GM21367 (cell line): ENCODE data around the gene MXRA8.
"Not testable (repeated sequence)": the region's sequence is repeated elsewhere in the genome, so short reads cannot be mapped to it uniquely, and the experiment has no call there.

ENCODE experiments used
- ATAC-seq: cut with Tn5 transposase; IDR thresholded peaks from one replicate; pipeline ENCODE4 v1.9.1; 2021; ENCODE audit not compliant: unreplicated experiment

MXRA8 gene, protein sequence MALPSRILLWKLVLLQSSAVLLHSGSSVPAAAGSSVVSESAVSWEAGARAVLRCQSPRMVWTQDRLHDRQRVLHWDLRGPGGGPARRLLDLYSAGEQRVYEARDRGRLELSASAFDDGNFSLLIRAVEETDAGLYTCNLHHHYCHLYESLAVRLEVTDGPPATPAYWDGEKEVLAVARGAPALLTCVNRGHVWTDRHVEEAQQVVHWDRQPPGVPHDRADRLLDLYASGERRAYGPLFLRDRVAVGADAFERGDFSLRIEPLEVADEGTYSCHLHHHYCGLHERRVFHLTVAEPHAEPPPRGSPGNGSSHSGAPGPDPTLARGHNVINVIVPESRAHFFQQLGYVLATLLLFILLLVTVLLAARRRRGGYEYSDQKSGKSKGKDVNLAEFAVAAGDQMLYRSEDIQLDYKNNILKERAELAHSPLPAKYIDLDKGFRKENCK

DNA sequence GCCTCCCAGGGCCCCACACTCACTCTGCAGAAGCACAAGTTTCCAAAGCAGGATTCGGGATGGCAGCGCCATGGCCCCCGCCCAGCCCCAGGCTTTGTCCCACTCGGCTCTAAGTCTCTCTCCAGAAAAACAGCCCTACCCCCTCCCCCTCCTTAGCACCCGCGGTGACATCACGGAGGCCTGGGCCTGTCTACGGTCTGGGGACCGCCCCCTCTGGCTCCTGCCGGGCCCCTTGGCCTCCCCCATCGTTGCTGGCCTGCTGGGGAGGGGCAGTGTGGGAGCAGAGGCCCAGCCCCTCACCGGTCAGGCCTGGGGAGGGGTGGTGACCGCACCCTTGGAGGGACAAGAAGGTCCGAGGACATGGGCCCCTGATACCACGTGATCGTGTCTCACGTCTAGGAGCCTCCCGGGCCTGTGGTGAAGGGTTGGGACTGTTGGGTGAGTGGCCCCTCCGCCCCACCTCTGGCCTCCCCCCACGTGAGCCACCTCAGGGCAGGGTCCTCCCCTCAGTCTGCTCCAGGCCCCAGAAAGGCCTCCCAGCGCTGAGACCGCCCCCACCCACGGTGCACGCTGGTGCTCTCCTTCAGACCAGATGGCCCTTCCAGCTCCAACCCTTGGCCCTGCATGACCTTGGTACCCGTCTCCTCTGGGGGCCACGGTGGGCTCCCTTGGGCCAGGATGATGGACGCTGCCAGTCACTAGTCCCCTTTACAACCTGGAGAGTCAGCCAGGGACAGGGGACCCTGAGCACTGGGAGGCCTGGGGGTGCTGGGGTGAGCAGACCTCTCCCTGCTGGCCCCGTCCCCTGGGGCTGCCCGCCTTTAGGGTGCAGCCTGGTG, at the start of gene MXRA8:
Gene MXRA8 (minus strand): TSS at position 123 of the 839 bp plus-strand sequence. CDS start 51 bp downstream, at position 72.
- ATAC-seq: no peak

DNA sequence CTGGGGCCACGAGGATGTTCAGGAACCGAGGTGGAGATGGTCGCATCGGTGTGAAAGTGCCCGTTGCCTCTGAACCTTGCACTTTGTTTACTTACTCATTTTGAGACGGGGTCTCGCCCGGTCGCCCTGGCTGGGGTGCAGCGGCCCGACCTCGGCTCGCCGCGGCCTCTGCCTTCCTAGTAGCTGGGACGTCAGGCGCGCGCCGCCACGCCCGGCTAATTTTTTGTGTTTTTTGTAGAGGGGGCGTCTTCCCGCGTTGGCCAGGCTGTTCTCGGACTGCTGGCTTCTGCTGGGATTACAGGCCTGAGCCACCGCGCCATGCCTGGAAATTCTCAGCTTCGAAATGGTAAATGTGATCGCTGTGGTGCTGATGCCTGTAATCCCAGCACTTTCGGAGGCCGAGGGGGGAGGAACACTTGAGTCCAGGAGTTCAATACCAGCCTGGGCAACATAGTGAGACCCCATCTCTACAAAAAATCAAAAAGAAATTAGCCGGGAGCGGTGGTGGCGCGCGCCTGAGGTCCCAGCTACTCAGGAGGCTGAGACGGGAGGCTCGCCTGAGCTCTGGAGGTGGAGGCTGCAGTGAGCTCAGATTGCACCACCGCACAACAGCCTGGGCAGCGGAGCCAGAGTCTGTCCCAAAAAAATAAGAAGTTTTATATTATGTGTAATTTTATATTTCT, 49.4 kb upstream of the MXRA8 start:
- ATAC-seq: peak; percentile 5

DNA sequence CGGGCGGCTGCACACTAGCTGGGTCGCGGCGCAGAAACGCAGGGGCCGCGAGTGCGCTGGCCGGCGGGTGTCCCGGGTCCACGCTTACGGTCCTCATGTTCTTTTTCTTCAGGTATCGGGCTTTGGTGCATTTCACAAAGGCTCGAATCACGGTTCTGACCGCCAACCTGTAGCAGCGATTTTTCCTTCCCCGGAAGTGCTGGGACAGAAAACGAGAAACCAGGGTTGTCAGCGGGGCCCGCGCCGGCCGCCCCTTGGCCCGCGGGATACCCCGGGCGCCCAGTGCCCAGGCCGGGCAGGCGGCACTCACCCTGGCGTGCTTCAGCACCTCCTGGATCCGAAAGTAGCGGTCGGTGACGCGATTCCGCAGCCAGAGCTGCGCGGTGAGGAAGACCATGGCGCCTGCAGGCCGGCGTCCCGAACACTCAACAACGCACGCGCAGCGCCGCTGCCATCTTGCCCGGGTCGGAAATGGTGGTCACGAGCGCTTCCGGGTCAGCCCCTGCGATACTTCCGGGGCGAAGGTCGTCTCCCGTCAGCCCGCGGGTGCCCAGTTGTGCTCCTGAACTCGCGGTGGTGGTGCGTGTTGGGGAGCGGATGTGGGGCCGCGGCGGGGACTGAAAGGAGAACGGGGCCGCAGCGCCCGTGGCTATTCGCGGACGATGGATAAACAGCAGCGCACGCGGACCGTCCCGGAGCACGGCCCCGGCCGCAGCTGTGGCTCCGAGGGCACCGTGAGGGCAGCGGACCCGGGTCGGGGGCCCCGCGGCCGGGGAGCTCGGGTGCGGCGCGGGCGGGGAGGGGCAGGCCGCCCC, 48.7 kb upstream of the MXRA8 start, which contains the start of gene MRPL20:
Gene MRPL20 (minus strand): TSS at position 473 of the 815 bp plus-strand sequence. CDS start 76 bp downstream, at position 397.
- ATAC-seq: peak; percentile 82

DNA sequence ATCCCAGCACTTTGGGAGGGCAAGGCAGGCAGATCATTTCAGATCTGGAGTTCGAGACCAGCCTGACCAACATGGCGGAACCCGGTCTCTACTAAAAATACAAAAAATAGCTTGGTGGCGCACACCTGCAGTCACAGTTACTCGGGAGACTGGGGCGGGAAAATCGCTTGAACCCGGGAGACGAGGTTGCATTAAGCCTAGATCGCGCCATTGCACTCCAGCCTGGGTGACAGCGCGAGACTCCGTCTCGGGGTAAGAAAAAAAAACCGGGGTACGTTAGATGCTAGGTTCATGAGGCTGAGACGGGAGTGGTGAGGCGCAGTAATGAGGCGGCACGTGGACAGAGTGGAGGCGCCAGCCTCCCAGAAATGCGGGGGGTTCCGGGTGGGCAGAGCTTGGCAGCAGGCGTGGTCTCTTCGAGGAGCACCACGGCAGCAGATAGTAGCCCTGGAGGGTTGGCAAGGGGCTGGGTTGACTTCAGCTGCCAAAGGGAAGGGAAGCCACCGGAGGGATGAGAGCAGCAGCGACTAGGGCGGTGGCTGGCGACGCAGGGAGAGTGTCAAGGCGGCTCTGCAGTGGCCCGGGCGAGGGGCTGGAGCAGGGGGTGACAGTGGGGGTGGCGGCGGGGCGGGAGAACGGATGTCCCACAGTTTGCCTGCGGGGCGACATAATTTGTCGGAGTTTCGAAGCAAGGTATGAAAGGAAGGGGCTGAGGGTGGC, 47.9 kb upstream of the MXRA8 start:
- no peak for ATAC-seq

DNA sequence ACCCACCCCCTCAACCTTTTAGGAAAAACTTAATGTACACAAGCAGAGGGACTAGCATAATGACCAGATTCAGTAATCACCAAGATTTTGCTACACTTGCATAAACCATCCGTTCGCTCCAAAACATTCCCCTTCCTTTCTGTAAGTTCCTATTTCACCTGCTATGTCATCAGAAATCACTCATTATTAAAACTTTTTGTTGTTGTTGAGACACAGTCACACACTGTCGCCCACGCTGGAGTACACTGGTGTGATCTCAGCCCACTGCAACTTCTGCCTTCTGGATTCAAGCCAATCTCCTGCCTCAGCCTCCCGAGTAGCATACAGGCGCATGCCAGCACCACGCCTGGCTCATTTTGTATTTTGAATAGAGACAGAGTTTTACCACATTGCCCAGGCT, 45.3 kb upstream of the MXRA8 start:
- no peak for ATAC-seq

DNA sequence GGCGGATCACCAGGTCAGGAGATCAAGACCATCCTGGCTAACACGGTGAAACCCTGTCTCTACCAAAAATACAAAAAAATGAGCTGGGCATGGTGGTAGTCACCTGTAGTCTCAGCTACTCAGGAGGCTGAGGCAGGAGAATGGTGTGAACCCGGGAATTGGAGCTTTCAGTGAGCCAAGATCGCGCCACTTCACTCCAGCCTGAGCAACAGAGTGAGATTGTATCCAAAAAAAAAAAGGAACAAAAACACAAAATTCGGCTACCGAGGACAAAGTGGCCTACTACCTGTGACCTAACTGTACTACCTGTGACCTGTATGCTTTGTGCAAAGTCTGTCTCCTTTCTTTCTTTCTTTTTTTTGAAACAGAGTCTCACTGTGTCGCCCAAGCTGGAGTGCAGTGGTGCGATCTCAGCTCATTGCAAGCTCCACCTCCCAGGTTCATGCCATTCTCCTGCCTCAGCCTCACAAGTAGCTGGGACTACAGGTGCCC, 44.6 kb upstream of the MXRA8 start:
- ATAC-seq: not testable (repeated sequence)

DNA sequence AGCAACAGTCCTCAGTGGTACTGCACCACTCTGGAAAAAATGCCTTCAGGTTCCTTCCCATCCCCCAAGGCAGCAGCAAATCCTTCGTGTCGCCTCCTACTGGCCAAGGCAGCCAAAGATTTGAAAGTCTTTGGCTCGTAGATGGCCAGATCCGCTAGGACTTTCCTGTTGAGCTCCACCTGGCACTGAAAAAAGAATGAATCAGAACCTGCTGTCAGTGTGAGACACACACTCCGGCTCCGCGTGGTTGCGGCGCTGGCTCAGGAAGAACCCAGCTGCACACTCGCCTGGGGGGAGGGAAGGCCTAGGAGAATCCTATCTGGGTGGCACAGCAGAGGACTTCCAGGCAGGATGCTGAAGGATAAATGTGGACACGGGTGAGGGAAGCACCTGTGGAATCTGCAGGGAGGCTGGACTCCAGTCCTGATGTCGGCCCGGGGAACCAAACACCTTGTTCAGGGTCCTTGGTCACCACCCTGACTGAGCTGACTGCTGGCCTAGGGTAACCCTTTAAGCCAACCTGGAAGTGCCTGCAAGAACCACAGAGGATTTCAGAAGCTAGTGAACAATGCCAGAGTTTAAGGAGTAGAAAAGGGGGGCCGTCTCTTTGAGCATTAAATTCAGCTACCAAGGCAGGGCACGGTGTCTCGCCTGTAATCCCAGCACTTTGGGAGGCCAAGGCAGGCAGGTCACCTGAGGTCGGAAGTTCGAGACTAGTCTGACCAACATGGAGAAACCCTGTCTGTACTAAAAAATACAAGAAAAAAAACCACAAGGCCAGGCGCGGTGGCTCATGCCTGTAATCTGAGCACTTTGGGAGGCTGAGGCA, 43.9 kb upstream of the MXRA8 start:
- ATAC-seq: no peak

DNA sequence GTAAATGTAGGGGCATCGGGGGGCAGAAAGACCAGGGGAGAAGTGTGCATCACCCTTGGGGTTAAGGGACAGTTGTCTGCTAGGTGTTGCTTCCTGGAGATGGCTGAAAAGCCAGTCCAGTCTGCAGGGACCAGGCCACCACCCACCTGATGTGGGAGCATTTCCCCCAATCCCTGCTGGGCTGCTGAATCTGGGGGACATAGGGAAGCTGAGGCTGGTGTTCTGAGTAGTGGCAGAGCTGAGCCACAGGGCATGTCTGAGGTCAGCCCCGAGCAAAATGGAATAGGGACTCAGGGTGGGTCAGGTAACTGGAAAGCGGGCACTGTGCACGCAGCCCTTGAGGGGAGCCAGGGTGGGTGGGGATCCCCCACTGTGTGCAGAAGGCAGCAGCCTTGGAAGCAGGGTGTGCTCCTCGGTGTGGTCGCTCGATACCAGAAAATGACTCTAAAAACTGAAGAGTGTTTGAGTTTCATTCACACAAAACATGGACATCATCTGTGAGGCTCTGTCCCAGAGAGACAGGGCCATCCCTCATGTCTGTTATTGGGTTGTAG, 43.2 kb upstream of the MXRA8 start:
- ATAC-seq: no peak

DNA sequence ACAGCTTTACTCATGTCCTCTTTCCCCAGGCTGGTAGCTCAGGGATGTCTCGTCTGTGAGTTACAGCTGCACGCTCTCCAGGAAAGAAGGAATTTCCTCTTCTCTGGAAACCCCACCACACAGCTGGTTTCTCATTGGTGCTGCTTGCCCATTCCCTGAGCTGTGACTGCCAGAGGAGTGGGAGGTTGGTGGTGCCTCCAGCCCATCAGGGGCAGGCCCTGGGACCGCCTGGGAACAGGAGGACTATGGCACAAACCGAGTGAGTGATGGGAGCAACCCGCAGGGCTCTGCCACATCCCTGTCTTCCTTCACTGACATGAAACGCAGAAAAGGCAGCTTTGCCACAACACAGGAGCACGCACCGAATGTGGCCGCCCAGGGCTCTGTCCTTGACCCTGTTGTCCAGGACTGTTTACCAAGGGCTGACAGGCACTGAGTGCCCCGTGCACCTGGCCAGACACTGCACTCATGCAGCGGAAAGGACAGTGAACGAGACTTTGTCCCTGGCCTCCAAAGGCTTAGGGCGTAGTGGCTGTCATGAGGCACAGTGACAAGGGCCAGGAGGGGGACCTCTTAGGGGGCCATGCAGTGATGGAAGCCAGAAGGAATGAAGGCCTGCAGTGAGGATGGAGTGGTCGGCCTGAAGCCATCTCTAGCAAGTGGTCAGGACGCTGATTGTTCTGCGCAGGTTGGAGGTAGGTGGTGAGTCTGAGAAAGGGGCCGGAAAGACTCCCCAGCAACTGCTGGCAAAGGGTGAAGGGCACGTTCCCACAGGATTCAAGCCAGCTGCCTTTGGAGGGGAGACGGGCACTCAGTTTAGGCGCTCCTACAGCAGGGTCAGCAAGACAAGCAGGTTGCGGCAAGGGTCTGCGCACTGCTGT, 42.5 kb upstream of the MXRA8 start:
- ATAC-seq: no peak

DNA sequence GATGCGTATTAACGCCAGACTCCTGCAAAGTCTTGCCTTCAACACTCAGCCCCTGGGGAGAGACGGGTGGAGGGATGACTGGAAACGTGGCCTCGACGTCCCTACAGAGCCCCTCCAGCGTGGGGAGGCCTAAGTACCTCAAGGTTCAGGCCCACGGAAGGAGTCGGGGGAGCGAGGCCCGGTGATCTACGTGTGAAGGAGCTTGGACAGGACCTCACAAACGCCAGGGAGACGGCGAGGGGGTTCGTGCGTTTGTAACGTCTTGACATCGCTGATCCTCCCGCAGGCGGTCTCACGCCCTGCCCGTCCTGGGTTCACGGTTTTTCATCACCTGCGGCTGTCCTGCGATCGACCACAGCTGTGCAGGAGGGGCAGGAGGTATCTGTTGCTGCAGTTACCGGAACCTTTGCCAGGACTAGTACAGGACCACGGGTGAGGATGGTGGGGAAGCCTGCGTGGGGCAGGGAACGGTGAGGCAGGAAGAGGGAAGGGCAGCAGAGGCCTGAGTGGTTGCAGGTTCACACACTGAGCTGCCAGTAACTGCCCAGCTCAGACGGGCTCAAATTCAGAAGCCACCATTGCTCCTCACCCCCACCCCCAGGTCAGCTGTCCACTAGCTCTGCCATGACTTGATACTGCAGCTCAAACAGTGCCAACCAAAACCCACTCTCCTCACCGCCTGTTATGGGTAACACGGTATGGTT, 41.7 kb upstream of the MXRA8 start:
- ATAC-seq: no peak

DNA sequence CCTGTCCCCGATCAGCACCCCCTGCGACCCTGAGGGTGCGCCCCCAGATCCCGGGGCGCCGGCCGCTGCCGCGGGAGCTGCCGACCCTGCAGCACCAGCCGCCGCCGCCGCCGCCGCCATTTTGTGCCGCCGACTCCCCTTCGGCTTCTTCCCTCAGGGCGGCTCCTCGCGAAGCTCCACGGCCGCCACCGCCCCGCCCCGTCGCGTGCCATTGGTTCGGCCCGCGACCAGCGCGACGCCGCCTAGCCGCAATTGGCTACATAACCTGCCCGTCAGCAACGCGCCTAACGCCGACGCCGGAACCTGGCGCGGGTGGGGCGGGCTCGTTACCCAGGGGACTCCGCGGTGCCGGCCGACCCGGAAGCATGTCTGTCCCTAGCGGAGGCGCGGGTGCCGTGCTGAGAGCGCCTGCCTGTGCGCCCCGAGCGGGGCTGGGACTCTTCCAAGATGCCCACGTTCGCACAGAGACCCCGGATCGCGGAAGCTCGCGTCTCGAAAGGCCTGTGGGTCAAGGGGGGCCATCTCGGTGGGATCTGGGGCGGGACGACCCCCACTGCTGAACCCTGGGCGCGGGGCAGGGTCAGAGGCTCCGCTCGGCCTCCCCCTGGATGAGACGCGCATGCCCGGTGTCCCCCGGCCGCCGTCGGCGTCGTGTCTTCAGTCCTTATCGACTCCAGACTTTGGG, 41.0 kb upstream of the MXRA8 start, which contains the start of gene CCNL2:
Gene CCNL2 (minus strand): TSS at position 149 of the 685 bp plus-strand sequence. CDS start 29 bp downstream, at position 120.
- peak; percentile 88 for ATAC-seq

DNA sequence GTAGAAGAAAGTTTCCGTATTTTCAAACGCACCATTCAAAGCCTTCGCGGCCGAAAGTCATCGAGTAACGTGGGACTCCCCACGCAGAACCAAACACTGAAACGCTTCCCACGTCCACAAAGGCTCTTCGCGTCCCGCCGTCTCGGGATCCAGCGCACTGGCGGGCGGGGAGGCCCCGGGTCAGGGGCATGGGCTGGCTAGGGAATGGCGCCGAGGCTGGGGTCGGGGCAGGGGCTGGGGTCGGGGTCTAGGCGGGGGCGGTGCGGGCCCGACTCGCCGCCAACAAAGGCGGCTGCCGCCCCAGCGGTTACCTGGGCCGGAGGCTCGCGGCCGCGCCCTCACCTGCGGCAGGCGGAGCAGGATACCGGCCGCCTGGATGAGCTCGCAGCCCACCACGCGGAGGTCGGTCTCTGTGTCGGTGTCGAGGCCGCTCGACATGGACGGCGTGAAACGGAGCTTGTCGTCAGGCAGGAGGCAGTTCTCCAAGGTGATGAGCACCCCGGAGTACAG, 40.4 kb upstream of the MXRA8 start:
- no peak for ATAC-seq

DNA sequence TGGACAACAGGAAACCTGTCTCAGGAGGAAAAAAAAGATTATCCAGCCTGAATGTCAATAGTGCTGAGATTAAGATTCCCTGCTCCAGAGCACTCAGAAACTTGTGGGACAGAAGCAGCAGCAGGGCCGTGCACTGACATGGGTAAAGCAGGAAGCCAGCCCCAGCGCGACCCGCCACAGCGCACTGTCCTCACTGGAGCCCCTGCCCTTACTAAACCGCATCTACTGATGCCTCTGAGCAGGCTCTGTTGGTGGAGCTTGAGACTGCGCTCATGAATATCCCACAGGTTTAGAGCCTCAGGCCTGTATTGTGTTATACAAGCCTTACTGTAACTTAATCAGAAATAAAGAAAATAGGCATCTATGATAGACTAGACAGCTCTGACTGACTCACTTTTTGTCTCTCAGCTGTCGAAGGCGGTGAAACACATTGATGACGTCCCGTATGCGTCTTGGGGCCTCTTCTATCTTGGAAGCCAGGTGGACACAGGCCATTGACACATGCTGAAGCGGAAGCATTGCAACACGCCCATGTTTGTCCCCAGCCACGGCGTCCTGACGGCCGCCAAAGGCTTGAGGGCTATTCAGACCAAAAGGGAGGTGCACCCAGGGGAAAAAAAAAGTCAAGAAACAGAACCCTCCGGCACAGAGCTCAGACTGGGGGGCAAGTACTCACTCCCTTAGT, 39.6 kb upstream of the MXRA8 start:
- no peak for ATAC-seq

DNA sequence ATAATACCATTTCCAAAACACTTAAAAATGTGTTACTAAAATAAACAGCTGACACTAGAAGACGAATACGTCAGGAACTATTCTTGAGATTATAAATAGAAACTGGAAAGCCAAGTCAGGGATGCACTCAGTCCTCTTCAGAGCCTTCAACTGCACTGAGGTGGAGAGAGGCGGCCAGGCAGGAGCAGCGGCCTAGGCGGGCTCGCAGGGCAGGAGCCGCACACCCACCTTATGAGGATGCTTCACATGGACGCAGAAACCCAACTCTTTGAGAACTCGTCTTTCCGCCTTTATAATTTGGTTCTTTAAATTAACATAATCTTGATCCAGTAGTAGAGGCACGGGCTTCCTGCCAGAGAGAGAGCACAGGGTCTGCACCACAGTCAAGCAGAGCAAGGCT, 36.8 kb upstream of the MXRA8 start:
- no peak for ATAC-seq

DNA sequence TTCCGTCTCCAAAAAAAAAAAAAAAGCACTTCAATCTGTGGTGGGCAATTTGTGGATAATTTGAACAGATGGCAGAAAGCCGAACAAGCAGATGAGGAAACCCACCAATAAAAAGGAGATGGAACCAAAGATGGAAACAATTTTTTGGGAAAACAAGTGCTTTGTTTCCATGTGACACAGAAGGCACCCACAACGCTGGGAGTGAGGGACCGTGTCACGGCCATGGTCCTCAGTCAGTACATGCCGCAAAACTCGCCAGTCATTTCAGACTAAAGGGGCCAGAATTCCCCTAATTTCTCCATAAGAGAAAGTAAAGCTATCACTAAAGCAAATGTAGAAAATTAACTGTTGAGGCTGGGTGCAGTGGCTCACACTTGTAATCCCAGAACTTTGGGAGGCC, 35.8 kb upstream of the MXRA8 start:
- ATAC-seq: no peak
